Hematopoietic multipotent progenitor cell (in vitro differentiated cells): ENCODE data around the gene TENM4. TPM values are rescaled to one million over a fixed set of nuclear protein-coding genes. Genes with fewer than 3 reads are reported as not detected.
"Not testable (repeated sequence)": the region's sequence is repeated elsewhere in the genome, so short reads cannot be mapped to it uniquely, and the experiment has no call there.

ENCODE experiments used
- DNase-seq, 3 donors: peaks; one replicate each; pipeline ENCODE4 v3.0.0-alpha.2; 2011 to 2015; ENCODE audit warnings: low read depth in 2 of 3, low spot score in 2 of 3
- total RNA-seq: library from RNA; depleted of rRNA; stranded (reverse); fragments of >200 nt; gene quantifications from one replicate; pipeline ENCODE4 v1.2.3, GENCODE V29; 2012

Gene TENM4
- total RNA-seq, 1 donor, result under 0.01 TPM

- DNase-seq, result no peak
These were observed 605.2 kb downstream of the TENM4 start for GRCh38 chr11:78835646-78836045.

- no peak for DNase-seq
These were observed 605.9 kb downstream of the TENM4 start for GRCh38 chr11:78834886-78835285.

GRCh38 chr11:78833237-78833636 is 607.6 kb downstream of the TENM4 start:
- no peak for DNase-seq

- DNase-seq, result no peak
These were observed 608.4 kb downstream of the TENM4 start for GRCh38 chr11:78832226-78832947.

- no peak for DNase-seq
These were observed 609.3 kb downstream of the TENM4 start for GRCh38 chr11:78831571-78831970.

GRCh38 chr11:78830277-78830819 is 610.5 kb downstream of the TENM4 start:
- no peak for DNase-seq

GRCh38 chr11:78829146-78829545 is 611.7 kb downstream of the TENM4 start:
- no peak for DNase-seq

GRCh38 chr11:78828676-78829075 is 612.2 kb downstream of the TENM4 start:
- DNase-seq, result no peak

GRCh38 chr11:78827291-78827690 is 613.5 kb downstream of the TENM4 start:
- DNase-seq, result not testable (repeated sequence)

- DNase-seq, result no peak
These were observed 615.2 kb downstream of the TENM4 start for GRCh38 chr11:78825591-78826020.

- DNase-seq, result no peak
These were observed 617.2 kb downstream of the TENM4 start for GRCh38 chr11:78823588-78823987.

GRCh38 chr11:78822931-78823423 is 617.9 kb downstream of the TENM4 start:
- no peak for DNase-seq

- no peak for DNase-seq
These were observed 619.2 kb downstream of the TENM4 start for GRCh38 chr11:78821371-78822306.

GRCh38 chr11:78820741-78821140 is 620.1 kb downstream of the TENM4 start:
- DNase-seq, result no peak

- DNase-seq, result no peak
These were observed 622.6 kb downstream of the TENM4 start for GRCh38 chr11:78818201-78818600.

- no peak for DNase-seq
These were observed 625.0 kb downstream of the TENM4 start for GRCh38 chr11:78815831-78816230.

- no peak for DNase-seq
These were observed 628.1 kb downstream of the TENM4 start for GRCh38 chr11:78812513-78813293.

GRCh38 chr11:78810559-78811009 is 630.2 kb downstream of the TENM4 start:
- no peak for DNase-seq

- no peak for DNase-seq
These were observed 630.8 kb downstream of the TENM4 start for GRCh38 chr11:78809931-78810541.

GRCh38 chr11:78808923-78809322 is 631.9 kb downstream of the TENM4 start:
- no peak for DNase-seq
